SHP77 (cell line): ENCODE results near the gene TENT4B.

Experiments
- DNase-seq, 2 experiments: peaks; one replicate each; lab custom pipeline; 2025; lab: John Stamatoyannopoulos, UW

The TENT4B gene

DNA sequence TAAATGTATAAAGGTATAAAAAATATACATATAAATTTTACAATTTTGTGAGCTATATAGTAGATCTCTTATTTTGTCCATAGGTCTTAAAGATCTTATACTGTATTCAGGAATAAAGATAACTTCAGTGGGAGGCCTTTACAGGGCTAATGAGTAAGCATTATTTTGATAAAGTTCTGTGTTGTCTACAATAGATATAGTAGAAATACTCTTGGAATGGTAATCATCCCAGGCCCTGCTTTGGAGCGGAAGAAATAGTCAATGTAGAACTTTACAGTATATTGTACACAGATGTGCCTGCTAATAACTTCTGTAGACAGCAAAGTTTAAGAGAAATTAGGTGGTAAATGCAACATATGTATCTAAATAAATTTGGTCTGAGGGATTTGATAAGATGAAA is 42.6 kb downstream of the TENT4B start:
- DNase-seq = no peak

DNA sequence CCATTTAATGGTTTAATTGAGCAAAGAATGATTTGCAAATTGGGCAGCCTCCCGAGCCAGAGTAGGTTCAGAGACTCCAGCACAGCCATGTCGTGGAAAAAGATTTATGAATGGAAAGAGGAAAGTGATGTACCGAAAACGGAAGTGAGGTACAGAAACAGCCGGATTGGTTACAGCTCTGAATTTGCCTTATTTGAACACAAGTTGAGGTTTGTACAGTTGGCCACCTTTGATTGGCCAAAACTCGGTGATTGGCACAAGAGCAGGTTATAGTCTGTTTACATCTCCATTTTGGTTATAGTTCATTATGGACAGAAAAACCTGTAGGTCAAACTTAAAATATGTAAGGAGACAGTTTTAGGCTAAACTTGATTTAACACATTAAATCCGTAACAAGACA is 44.5 kb downstream of the TENT4B start:
- no peak for DNase-seq

DNA sequence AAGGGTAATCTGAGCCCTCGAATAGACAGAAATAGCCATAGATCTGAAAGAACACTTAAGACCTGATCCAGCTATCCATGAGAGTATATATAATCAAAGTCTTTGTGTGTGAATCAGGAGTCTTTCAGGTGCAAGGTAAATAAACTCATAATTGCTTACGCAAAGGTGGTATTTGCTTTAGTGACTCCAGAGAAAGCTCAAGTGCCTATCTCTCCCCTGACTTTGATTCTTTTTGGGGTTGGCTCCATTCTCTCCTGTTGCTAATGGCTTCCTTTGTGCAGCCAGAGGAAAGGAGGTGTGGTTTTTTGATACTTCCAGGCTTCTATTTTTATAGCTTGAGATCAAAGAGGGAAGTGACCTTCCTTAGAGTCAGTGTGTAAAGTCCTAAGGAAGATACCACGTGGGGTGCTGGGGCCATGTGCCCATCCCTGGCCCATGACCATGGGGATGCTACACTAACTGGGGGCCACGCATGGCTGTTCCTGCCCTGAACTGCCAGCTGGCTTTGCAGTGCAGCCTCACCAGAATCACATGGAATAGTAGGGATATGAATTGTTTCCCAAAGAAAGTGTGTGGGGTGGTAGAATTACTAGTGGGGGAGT is 45.8 kb downstream of the TENT4B start:
- DNase-seq = peak in 1 of 2 experiments; percentile 9

DNA sequence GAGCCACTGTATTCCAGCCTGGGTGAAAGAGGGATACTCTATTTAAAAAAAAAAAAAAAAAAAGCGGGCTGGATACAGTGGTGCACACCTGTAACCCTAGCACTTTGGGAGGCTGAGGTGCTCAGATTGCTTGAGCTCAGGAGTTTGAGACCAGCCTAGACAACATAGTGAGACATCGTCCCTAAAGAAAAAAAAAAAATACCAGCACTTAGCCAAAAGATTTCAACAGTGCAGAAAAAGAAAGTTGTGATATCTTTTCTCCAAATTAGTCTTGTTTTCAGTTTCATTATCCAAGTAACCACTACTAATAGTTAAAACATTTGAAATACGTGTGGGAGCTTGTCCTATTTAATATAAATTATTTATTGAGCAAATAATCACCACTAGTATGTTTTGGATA is 48.7 kb downstream of the TENT4B start:
- no peak for DNase-seq

DNA sequence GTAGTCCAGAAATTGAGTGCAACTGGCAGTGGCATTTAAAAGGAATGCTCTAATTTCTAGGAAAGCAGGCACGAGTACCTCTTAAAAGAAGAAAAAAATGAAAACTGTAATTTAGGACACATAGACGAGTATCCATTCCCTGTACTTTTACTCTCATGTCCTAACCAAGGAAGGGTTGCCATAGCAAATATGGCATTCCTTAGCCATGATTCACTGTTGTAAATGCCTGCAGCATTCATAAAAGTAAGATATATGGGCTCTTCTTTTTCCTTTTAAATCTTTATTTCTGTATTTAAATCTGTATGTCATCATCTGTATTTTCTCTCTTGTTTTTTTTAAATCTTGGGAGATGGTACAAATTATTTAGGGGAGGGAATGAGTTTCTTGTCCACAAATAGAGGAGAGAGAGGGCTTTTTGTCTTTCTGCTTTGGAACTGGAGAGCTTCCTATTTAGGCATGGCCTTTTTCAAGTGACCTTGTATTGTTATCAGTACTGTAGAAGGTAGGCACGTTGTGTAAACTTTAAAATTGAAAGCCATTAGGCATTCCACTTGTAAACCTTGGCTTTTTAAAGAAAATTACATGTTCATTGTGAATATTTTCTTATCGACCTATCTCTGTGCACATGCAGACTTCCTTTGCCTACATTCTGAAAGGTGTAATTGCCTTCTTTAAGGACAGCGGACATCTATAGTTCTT is 50.0 kb downstream of the TENT4B start:
- no peak for DNase-seq

DNA sequence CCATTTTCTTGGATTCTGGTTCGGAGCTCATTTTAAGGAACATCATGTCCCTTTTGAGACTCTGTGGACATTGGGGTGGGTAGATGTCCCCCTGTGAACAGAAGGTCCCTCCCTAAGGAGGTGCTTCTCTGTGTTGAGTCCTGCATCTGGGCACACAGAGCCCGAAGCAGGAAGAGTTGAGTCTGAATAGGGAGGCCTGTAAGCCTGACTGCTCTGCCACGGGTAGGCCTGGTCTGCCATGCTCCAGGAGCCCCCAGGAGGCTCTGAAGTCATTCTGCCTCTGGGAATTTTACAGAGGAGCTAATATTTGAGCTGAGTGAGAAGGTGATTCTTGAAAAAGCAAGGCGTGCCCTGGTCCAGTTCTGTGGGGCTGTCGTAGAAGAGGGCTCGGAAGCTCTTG is 50.6 kb downstream of the TENT4B start:
- no peak for DNase-seq

DNA sequence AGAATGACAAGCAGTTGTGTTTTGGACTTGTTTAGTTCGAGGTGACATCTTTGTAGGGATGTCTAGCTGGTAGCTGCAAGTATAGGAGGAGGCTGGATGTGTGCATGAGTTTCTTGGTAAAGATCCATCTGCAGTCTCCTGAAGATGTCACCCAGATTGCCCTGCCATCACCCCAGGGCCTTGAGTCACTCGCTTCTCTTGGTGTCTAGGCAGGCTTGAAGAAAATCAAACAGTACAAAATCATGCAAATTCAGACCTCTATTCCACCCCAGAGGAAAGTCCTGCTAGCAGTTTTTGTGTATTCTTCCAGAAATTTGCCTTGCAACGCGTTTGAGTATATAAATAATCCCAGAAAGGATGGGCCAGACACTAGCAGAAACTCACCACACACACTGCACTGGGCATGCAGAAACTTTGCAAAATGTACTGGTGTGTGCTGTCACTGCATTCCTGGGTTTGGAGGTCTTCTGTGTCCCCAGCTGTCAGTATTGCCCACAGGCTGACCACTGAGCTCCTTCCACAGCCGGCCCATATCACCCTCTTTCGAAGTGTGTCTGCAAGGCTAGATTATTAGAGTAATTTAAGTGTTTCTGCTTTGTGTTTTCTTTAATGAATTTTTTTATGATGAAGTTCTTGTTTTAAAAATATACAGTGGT is 51.5 kb downstream of the TENT4B start:
- DNase-seq = no peak

DNA sequence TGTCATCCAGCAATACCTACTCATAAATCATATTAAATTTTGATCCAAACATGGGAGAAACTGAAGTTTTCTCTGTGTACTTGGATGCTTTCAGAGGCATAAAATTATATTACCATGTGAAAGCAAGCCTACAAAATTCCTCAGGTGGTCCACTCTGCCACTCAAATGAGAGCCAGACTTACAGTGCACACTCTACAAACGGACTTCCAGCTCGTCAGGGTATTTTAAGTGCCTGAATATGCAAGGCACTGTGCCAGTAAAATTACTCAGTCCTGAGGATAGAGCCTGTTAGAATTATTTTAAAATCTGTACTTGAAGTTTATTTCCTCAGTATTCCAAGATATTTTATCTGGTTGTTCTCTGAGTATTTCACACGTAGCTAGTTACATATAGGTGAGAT is 54.5 kb downstream of the TENT4B start:
- no peak for DNase-seq

DNA sequence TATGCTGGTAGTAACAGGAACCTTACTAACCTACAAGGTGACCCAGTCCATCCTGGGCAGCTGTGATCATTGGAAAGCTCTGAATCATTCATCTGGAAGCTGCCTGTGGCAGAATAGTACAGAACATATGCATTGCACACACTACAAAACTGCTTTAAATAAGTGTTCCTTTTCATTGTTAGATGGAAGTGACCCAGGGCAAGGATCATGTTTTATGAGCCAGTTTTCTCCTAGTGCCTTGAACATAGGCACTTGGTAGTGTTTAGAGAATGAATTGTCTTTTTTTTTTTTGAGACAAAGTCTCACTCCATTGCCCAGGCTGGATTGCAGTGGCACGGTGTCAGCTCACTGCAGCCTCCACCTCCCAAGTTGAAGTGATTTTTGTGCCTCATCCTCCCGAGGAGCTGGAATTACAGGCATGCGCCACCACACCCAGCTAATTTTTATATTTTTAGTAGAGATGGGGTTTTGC is 55.4 kb downstream of the TENT4B start:
- DNase-seq = no peak

DNA sequence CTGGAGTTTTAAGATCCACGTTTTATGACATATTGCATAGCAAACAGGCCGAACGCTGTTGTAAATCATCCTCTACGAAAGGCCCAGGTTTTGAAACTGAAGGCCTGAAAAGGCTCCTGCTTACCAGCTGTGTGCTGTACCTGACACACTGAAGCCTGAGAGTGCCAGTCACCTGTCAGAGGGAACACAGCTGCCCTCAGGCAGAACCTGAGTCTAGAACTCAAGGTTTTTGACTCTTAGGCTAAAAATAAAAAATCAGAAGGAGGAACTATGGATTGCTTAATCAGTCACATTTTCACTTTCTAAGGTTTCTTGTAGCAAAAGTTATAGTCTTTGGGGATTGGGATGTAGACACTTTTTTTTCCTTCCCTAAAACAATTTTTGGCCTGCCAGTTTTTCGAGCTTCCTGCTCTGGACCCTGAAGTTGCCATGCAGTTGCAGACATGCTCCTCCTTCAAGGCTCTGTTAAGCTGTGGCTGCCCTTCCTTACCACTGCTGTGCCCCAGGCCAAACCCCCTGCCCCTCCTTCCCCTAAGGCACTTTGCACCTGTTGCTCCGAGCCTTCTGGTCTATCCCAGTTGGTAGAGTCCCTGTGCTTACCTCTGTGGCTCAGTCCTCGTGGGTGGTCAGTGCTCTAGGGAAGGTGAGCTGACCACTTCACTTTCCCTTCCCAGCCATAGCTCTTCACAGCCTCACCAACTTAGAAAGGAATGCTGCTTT is 56.6 kb downstream of the TENT4B start:
- DNase-seq = no peak

DNA sequence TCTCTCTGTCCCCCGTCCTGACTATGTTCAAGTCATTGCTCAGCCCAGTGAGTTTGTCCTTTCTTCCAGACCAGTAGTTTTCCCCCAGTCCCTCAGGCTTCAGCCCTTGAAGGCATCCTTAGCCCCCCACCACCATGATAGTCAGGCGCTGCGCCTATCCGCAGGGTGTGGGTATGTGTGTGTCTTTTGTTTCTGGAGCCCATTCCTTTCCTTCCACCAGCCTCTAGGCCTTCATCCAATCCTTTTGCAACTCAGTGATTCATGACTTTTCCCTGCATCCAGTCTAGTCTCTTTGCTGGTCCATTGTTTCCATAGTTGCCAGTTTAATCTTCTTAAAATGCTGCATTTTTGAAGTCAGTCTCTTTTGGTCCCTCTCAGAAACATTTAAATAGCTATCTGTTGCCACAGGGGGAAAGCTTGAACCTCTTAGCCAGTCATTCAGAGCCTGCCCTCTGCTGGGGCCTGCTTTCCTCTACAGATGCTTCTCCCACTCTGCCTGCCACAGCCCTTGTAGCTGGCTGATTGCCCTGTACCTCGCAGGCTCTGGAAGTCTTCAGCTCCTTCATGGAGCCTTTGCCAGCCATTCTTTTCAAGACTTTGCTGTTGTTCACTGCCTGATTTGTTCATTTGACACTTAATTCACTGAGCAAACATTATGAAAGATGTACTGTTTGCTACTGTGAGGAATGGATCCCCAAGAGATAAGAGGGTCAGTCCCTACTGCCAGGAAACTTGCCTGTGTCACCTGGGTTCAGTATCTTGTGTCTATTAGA is 57.3 kb downstream of the TENT4B start:
- DNase-seq = peak; percentile 60 to 65

DNA sequence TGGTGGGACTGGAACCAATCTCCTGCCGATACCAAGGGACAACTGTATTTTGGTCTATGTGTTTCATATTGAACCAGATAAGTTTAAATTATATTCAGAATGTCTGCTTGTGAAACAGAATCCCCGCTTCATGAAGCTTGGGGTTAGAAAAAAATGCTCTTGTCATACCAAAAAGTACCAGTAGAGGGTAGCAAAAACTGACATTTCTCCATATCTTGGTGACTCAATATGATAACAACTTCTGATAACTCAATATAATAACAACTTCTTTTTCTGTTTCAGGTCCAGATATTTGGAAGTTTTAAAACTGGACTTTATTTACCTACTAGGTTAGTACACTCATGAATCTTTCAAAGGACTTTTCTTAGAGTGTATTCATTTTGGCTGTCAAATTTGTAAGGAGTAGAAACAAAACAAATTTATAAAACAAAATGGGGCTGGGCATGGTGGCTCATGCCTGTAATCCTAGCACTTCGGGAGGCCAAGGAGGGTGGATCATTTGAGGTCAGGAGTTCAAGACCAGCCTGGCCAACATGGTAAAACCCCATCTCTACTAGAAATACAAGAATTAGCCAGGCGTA is 60.9 kb downstream of the TENT4B start:
- DNase-seq = peak in 1 of 2 experiments; percentile 14

DNA sequence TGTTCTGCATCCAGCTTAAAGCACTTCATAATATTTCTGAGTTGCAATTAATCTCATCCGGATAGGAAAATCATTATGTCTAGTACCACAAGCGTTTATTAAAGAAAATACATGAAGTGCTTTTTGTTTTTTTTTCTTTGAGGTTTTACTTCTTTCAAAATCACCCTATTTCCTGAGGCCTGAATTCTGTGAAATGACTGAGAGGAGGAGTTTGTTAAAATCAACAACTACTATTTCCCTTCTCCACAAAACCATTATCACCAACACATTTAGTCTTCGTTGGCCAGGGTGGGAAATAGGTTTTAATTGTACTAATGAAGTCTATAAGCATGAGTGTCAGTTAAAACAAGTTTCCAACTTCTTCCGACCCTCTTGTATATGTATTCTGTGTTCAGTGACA is 62.6 kb downstream of the TENT4B start:
- DNase-seq = no peak

DNA sequence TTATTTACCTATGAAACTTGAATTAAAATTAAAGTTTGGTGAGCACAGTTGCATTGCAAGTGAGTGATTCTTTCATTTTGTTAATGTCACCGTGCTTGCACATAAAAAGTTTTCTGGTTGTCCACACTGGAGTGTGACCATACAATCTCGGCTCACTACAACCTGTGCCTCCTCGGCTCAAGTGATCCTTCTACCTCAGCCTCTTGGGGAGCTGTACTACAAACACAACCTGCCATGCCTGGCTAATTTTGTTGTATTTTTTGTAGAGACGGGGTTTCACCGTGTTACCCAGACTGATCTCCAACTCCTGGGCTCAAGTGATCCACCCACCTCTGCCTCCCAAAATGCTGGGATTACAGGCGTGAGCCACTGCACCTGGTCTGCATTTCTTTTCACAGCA is 63.1 kb downstream of the TENT4B start:
- no peak for DNase-seq

DNA sequence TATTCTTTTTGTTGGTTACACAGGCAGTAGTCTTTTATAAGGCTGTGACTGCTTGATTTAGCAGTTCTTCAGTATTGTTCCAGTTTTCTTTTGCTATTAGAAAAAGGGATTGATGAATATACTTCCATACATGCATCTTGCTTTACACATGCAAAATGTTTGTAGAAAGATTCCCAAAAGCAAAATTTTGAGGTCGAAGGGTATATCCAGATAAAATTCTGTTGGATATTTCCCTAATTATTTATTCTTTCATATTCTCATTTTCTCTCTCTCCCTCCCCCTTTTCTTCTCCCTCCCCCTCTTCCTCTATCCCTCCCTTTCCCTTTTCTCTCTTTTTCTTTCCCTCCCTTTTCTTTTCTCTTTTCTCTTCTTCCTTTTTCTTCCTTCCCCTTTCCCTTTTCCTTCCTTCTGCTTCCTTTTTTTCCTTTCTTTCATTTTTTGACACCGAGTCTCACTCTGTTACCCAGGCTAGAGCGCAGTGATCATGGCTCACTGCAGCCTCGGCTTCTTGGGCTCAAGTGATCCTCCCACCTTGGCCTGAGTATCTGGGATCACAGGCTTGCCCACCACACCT is 66.4 kb downstream of the TENT4B start:
- no peak for DNase-seq

DNA sequence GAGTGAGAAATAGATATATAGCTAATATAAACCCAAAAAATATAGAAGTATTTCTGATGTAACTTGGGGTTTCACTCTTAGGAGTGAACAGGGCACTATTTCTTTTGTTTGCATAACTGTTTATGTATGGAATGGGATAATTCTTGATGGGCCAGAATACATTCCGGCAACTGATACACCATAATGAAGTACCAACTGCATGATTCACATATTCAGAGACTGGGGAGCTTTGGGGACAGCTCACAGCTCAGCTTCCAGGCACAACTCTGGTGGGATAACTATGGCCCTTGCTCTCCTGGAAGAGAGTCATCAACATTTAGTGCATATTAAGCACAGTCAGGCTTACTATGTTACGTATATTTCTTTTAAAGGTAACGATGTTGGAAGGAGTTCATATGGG is 71.2 kb downstream of the TENT4B start:
- DNase-seq = no peak

DNA sequence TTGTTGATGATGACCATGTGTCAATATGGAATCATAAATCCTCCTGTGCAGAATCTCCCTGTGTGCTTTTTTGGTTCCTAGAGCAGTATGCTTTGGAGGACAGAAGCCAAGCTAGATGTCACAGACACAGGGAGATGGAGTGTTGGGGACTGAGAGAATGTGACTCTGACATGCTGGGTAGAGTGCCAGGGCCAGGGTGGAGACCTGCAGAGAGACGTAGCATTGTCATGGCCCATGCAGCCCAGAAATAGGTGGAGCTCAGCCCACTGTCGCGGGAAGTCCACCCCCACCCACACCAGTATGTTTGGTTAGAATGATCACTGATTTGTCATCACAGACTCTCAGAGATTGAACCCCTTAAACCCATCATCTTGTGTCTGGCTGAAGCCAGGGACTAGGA is 74.0 kb downstream of the TENT4B start:
- no peak for DNase-seq

DNA sequence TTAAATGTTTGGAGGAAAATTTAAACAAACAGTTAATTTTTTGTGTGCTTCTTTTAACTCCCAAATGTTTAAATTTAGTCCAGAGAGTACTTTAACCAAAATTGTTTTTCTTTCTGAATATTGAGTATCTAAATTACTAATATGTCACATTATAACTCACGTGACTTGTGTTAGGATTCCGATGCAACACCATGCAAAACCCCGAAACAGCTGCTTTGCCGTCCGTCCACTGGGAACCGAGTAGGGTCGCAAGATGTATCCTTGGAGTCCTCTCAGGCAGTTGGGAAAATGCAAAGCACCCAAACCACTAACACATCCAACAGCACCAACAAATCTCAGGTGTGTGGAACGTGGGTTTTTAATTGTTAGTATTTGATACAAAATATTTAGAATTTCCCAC is 74.6 kb downstream of the TENT4B start:
- no peak for DNase-seq

DNA sequence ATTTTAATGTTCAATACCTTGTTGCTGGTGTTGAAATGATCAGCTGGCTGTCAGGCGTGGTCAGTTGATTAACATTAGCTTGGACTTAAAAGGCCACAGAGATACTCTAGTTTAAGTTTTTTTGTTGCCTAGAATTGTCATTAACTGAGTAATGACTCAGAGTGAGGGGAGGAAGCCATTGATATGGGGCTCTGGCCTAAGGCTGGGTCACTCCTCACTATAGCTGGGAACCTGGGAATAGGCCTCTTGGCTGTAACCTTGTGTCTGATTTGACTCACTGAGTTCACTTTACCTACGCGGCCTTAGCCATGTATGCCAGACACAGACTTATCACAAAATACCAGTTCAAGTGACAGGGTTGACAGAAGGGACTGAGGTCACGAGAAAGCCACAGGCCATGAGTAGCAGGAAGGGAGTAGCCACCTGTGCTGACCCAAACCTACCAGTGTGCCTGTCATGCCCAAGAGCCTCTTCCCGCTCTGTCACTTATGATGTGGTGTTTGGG is 75.3 kb downstream of the TENT4B start:
- DNase-seq = no peak

DNA sequence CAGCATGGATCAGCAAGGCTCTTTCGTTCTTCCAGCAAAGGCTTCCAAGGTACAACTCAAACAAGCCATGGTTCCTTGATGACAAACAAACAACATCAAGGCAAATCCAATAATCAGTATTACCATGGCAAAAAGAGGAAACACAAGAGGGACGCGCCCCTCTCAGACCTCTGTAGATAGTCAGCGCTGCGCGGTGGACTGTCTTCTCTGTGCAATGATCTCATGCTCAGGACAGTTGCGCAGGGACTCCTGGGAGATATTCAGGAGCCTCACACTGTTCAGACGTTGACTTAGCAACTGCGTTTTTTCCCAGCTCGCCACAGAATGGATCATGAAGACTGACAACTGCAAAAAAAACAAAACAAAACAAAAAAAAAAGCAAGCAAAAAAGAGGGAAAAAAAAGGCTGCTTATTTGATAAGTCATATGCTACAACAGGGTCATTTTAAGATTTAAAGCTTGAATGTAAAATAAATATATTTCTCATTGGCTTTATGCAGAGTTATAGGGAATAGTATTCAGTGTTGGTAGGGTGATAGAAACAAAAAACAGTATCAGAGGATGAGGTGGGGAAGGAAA is 76.1 kb downstream of the TENT4B start:
- DNase-seq = no peak
